HepG2 (cell line): Measurements from ENCODE around the gene PEAK3. TPM values are rescaled to one million over a fixed set of nuclear protein-coding genes. Genes with fewer than 3 reads are reported as not detected.

Experiments
- ASH2L ChIP-seq: fragments of 300-600, 200-600 bp; sonication (generic); IDR thresholded peaks from 2 replicates; pipeline ENCODE4 v1.7.0; 2017; ENCODE audit warnings: low read depth, mild to moderate bottlenecking, moderate library complexity, mixed read lengths, low read length; ENCODE audit not compliant: insufficient read length
- ATF3 ChIP-seq: sonication (generic); formaldehyde crosslinking; IDR thresholded peaks from 2 replicates; pipeline ENCODE4 v1.4.0; 2020; ENCODE audit warnings: missing genetic modification reagents
- CHD4 ChIP-seq: fragments of 200-600 bp; sonication (generic); IDR thresholded peaks from 2 replicates; pipeline ENCODE4 v1.7.0; 2017; ENCODE audit warnings: mild to moderate bottlenecking, low read length, borderline replicate concordance
- HNRNPUL1 ChIP-seq: fragments of 200-400 bp; formaldehyde crosslinking; IDR thresholded peaks from 2 replicates; pipeline ENCODE4 v1.6.1; 2017; ENCODE audit warnings: low read depth, mild to moderate bottlenecking, low read length, moderate library complexity
- KDM5A ChIP-seq: fragments of 200-600 bp; sonication (generic); IDR thresholded peaks from 2 replicates; pipeline ENCODE4 v1.7.0; 2018; ENCODE audit warnings: antibody characterized with exemption, mild to moderate bottlenecking, low read length, borderline replicate concordance
- KLF12 ChIP-seq: sonication (generic); formaldehyde crosslinking; IDR thresholded peaks from 2 replicates; pipeline ENCODE4 v1.4.0; 2020; ENCODE audit warnings: missing genetic modification reagents, borderline replicate concordance
- MATR3 ChIP-seq: sonication (generic); formaldehyde crosslinking; IDR thresholded peaks from 2 replicates; pipeline ENCODE4 v1.4.0; 2020; ENCODE audit warnings: missing genetic modification reagents
- MIER3 ChIP-seq: IDR thresholded peaks from 2 replicates; pipeline ENCODE4 v1.6.1; 2016; ENCODE audit warnings: missing compliant biosample characterization, borderline replicate concordance
- MXI1 ChIP-seq: IDR thresholded peaks from 3 replicates; pipeline ENCODE4 v1.6.1; 2012; ENCODE audit warnings: low read depth, low read length, inconsistent platforms, borderline replicate concordance
- MZF1 ChIP-seq: sonication (generic); formaldehyde crosslinking; IDR thresholded peaks from 2 replicates; pipeline ENCODE4 v1.8.1; 2023; ENCODE audit warnings: mild to moderate bottlenecking, missing genetic modification reagents, borderline replicate concordance
- NFE2L1 ChIP-seq: sonication (generic); formaldehyde crosslinking; IDR thresholded peaks from 2 replicates; pipeline ENCODE4 v1.4.0; 2020; ENCODE audit warnings: missing genetic modification reagents, mild to moderate bottlenecking, borderline replicate concordance
- RARA ChIP-seq: IDR thresholded peaks from 2 replicates; pipeline ENCODE4 v1.6.1; 2016; ENCODE audit warnings: missing genetic modification reagents, missing compliant biosample characterization
- RFXAP ChIP-seq: sonication (generic); formaldehyde crosslinking; IDR thresholded peaks from 2 replicates; pipeline ENCODE4 v1.4.0; 2020; ENCODE audit warnings: missing genetic modification reagents, borderline replicate concordance
- RXRA ChIP-seq: sonication (generic); formaldehyde crosslinking; IDR thresholded peaks from 2 replicates; pipeline ENCODE4 v1.5.1; 2020; ENCODE audit warnings: missing genetic modification reagents
- SMAD3 ChIP-seq: sonication (generic); formaldehyde crosslinking; IDR thresholded peaks from 2 replicates; pipeline ENCODE4 v1.4.0; 2020; ENCODE audit warnings: missing genetic modification reagents
- SRF ChIP-seq: IDR thresholded peaks from 2 replicates; pipeline ENCODE4 v1.6.1; 2011; ENCODE audit warnings: mild to moderate bottlenecking, low read depth, low read length, moderate library complexity
- THYN1 ChIP-seq: sonication (generic); formaldehyde crosslinking; IDR thresholded peaks from 2 replicates; pipeline ENCODE4 v1.8.1; 2023; ENCODE audit warnings: low read depth, mild to moderate bottlenecking, moderate library complexity, missing genetic modification reagents, borderline replicate concordance
- ZBTB43 ChIP-seq: sonication (generic); formaldehyde crosslinking; conservative IDR thresholded peaks from 2 replicates; pipeline ENCODE4 v1.4.0; 2020; ENCODE audit warnings: missing genetic modification reagents
- ZC3H13 ChIP-seq: sonication (generic); formaldehyde crosslinking; IDR thresholded peaks from 2 replicates; pipeline ENCODE4 v1.8.1; 2023; ENCODE audit warnings: mild to moderate bottlenecking, missing genetic modification reagents, moderate library complexity
- ZNF18 ChIP-seq: sonication (generic); formaldehyde crosslinking; IDR thresholded peaks from 2 replicates; pipeline ENCODE4 v1.8.0; 2022; ENCODE audit warnings: mild to moderate bottlenecking, missing genetic modification reagents; ENCODE audit not compliant: insufficient replicate concordance
- ZNF639 ChIP-seq: conservative IDR thresholded peaks from 2 replicates; pipeline ENCODE4 v1.6.1; 2018; ENCODE audit warnings: missing genetic modification reagents
- ZNF713 ChIP-seq: sonication (generic); formaldehyde crosslinking; IDR thresholded peaks from 2 replicates; pipeline ENCODE4 v1.4.0; 2020; ENCODE audit warnings: mild to moderate bottlenecking, missing genetic modification reagents
- ZNF747 ChIP-seq: sonication (generic); formaldehyde crosslinking; IDR thresholded peaks from 2 replicates; pipeline ENCODE4 v1.8.1; 2023; ENCODE audit warnings: missing genetic modification reagents, mild to moderate bottlenecking, borderline replicate concordance
- polyA plus RNA-seq, 8 experiments: library from polyadenylated mRNA; depleted of rRNA in 3 of 8; stranded (reverse) in 7 of 8; unstranded in 1 of 8; fragments of >200 nt; fragmentation: Illumina TruSeq in 4 of 8; extraction: Trizol in 4 of 8; gene quantifications; 2 replicates each; pipeline versions ENCODE4 v1.2.1 to v1.2.3, GENCODE V29; 2011 to 2016; ENCODE audit warnings: low read depth in 4 of 8, missing spikeins in 1 of 8, mixed read lengths in 1 of 8; ENCODE audit not compliant: insufficient read depth in 1 of 8
- total RNA-seq, 5 experiments: library from RNA; depleted of rRNA; stranded (reverse); fragments of >200 nt; fragmentation: Illumina TruSeq; extraction: Trizol; gene quantifications; 2 replicates each; pipeline ENCODE4 v1.2.3, GENCODE V29; 2016; ENCODE audit warnings: low read depth in 1 of 5

PEAK3 gene
- total and polyA plus RNA-seq, 2 of the 13 experiments (the other 11 are each of a cell fraction or from before 2014, with no cell fraction given) = not detected

GRCh38 chr19:2237051-2237868 is 44.7 kb downstream of the PEAK3 start (continued):
- TF ChIP-seq ASH2L = peak; percentile 7
- TF ChIP-seq ATF3 (CRISPR knock-in tag) = no peak
- no peak for TF ChIP-seq KLF12 (CRISPR knock-in tag)
- no peak for TF ChIP-seq MXI1
- TF ChIP-seq RFXAP (CRISPR knock-in tag) = no peak
- TF ChIP-seq THYN1 = no peak
- TF ChIP-seq KDM5A = no peak
- TF ChIP-seq HNRNPUL1 = no peak
- TF ChIP-seq ZNF639 (CRISPR knock-in tag) = no peak
- TF ChIP-seq ZBTB43 = no peak
- TF ChIP-seq MATR3 (CRISPR knock-in tag) = no peak
- no peak for TF ChIP-seq MZF1 (CRISPR knock-in tag)
- TF ChIP-seq NFE2L1 (CRISPR knock-in tag) = no peak
- no peak for TF ChIP-seq SMAD3 (CRISPR knock-in tag)
- TF ChIP-seq ZNF747 (CRISPR knock-in tag) = 0 out of 2 replicates have a peak, but pooled peaks have one; percentile 23
- no peak for TF ChIP-seq ZNF713 (CRISPR knock-in tag)
- TF ChIP-seq CHD4 = peak; percentile 87; the same call in 1 of the 2 replicates
- TF ChIP-seq ZC3H13 (CRISPR knock-in tag) = no peak
- TF ChIP-seq MIER3 (CRISPR knock-in tag) = no peak
- TF ChIP-seq SRF = no peak
- no peak for TF ChIP-seq ZNF18
- no peak for TF ChIP-seq RARA (CRISPR knock-in tag)
- no peak for TF ChIP-seq RXRA (CRISPR knock-in tag)
